HG02840 (cell line): ENCODE measurements around the gene RIMKLA.

Source experiments
- ATAC-seq: cut with Tn5 transposase; IDR thresholded peaks from one replicate; pipeline ENCODE4 v1.9.1; 2021; ENCODE audit warnings: mild to moderate bottlenecking, moderate library complexity, moderate number of reproducible peaks; ENCODE audit not compliant: unreplicated experiment, low FRiP score

RIMKLA gene

GRCh38 chr1:42424201-42424600, 43.6 kb downstream of the RIMKLA start:
- no peak for ATAC-seq

GRCh38 chr1:42427240-42427639, 46.6 kb downstream of the RIMKLA start:
- ATAC-seq = no peak

DNA sequence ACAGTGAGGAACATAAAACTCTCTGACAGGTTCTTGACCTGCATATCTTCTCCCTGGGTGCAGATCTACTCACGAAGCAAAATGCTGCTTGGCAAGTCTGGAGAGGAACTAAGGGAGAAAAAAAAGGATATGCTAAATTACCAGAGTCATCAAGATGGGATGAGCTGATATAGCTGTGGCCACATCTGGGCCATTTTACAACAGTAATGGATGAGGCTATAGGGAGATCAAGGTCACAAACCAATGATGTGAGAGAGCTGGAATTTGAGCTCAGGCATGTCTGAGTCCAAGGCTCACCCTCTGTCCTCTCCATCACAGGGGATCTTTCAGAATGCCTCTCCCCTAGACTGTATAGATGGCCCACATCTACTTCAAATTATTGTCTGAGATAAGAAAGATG, 49.0 kb downstream of the RIMKLA start:
- no peak for ATAC-seq

DNA sequence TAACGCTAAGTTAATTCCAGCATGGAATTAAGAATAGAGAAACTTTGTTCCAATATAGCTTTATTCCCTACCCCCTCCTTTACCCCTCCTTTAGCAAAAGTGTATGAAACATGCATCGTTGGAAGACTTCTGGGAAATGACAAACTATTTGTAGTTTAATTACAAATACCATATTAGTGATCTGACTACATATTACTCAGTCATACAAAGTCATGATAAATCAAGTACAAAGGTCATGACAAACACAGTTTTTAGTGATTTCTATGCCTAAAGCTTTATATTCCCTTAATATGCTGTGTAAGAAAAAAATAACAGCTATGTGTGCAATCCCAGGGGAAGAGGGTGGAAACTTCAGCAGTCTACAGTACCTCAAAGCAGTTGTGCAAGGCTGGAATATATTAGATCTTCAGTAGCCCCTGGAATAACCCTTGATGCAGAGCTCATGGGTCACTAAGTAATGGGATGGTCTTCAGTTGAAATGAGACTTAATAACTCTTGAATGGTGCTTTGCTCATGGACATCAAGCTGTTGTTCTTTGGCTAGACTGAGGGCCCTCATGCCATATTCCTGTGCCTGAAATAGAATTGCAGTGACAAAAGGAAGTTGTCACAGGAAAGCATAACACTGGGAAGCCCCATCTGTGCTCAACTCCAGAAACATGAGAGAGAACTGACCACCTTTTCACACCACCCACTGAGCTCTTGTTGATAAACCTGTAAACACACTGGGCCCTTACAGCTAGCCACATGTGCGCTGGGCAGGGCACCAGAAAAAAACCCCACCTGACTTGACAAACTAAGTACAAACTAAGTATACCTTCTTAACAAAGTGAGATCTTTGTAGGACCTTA, 49.9 kb downstream of the RIMKLA start:
- no peak for ATAC-seq

- no peak for ATAC-seq
Observed at GRCh38 chr1:42431514-42431913, 50.9 kb downstream of the RIMKLA start.

- ATAC-seq = no peak
Observed at GRCh38 chr1:42432714-42433113, 52.1 kb downstream of the RIMKLA start.

GRCh38 chr1:42433369-42433768, 52.8 kb downstream of the RIMKLA start:
- ATAC-seq = no peak

DNA sequence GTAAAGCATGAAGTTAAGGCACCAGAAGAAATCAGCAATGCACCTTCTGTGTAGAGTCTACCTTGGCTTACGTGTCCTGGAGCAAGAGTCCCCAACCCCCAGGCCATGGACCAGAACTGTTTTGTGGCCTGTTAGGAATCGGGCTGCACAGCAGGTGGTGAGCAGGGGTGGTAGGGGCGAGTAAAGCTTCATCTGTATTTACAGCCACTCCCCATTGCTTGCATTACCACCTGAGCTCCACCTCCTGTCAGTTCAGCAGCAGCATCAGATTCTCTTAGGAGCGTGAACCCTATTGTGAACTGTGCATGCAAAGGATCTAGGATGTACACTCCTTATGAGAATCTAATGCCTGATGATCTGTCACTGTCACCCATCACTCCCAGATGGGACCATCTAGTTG, 53.7 kb downstream of the RIMKLA start:
- no peak for ATAC-seq

DNA sequence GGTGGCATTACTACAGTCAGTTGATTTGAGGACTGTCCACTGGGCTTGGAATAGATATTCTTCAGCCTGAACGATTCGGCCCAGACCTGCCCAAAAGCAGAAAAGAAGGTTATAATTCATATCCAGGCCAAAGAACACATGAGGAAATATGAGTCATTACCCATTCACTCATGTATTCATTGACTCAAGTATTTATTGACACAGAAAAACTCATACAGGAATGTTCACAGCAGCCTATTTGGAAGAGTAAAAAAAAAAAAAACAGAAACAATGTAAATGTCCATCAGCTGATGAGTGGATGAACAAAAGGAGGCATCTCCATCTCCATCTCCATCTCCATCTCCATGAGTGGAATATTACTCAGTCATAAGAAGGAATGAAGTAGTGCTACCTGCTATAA, 59.3 kb downstream of the RIMKLA start:
- ATAC-seq = no peak

GRCh38 chr1:42442662-42443061, 62.1 kb downstream of the RIMKLA start:
- no peak for ATAC-seq

DNA sequence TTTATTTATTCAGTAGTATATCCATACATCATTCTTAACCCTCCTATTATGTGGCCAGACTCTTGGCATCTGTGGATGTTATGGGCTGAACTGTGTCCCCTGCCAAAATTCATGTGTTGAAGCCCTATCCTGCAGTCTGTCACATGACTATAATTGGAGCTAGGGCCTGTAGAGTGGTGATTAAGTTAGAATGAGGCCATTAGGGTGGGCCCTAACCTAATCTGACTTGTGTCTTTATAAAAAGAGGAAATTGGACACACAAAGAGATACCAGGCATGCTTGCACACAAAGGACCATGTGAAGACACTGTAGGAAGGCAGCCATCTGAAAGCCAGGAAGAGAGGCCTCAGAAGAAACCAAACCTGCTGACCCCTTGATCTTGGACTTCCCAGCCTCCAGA, 68.7 kb downstream of the RIMKLA start:
- no peak for ATAC-seq

- no peak for ATAC-seq
Observed at GRCh38 chr1:42450061-42450460, 69.5 kb downstream of the RIMKLA start.

- ATAC-seq = no peak
Observed at GRCh38 chr1:42453386-42453785, 72.8 kb downstream of the RIMKLA start.

DNA sequence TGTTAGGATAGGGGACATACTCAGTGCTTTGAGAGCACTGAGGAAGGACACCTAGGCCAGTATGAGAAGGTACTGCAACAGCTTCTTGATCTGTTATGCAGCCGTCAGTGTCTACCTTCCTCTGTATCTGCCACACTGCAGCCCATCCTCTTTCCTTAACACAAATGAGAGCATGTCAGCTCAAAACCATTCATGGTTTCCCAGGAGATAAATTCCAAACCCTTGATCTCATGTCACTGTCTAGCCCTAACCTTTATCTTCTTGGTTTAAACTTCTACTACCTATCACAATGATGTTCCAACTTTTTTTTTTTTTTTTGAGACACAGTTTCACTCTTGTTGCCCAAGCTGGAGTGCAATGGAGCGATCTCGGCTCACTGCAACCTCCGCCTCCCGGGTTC, 73.8 kb downstream of the RIMKLA start:
- ATAC-seq = no peak

DNA sequence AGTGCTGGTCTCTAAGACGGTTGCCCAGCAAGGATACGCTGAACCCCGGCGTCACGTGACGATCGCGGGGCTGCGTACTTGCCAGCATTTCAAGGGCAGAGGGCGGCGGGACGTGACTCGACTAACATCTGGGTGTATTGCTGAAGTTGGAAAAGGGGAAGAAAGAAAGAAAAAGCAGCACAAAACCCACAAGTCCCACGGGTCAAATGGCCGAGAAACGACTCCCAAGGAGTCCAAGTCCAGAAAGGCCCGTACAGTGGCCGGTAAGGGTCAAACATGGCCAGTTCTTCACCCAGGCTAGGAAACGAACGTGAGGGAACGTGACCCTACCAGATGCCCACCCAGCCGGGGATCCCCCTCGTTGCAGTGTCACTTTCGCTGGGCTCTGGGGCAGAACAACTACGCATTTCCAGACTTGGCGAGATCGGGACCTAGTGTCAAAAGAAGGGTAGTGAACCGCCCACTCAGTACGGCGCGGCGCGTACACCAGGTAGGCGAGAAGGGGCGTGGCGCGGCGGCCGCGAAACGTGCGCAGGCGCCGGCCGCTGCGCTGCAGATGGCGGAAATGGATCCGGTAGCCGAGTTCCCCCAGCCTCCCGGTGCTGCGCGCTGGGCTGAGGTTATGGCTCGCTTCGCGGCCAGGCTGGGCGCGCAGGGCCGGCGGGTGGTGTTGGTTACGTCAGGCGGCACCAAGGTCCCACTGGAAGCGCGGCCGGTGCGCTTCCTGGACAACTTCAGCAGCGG, 75.6 kb downstream of the RIMKLA start, which contains the start of the genes PPCS and ZMYND12:
Gene PPCS, plus strand, starts transcription at position 534 of the 744 bp plus-strand sequence. Its CDS starts 23 bp downstream, at position 557.
Gene ZMYND12, minus strand, starts transcription at position 13 of the 744 bp plus-strand sequence. CDS start 25 bp downstream, outside the sequence.
- peak; percentile 89 for ATAC-seq

- peak; percentile 47 for ATAC-seq
Observed at GRCh38 chr1:42456754-42457089, 76.1 kb downstream of the RIMKLA start.

DNA sequence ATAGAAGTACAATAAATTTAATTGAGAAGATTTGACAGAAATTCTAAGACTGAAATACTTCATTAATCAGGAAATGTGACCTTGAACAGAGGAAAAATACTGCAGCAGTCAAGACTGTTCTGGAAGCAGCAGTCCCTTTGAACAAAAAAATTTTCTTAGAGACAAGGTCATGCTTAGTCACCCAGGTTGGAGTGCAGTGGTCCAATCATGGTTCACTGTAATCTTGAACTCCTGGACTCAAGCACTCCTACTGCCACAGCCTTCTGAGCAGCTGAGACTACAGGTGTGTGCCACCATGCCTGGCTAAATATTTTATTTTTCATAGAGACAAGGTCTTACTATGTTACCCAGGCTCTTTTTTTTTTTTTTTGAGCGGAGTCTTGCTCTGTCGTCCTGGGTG, 80.6 kb downstream of the RIMKLA start:
- ATAC-seq = no peak

DNA sequence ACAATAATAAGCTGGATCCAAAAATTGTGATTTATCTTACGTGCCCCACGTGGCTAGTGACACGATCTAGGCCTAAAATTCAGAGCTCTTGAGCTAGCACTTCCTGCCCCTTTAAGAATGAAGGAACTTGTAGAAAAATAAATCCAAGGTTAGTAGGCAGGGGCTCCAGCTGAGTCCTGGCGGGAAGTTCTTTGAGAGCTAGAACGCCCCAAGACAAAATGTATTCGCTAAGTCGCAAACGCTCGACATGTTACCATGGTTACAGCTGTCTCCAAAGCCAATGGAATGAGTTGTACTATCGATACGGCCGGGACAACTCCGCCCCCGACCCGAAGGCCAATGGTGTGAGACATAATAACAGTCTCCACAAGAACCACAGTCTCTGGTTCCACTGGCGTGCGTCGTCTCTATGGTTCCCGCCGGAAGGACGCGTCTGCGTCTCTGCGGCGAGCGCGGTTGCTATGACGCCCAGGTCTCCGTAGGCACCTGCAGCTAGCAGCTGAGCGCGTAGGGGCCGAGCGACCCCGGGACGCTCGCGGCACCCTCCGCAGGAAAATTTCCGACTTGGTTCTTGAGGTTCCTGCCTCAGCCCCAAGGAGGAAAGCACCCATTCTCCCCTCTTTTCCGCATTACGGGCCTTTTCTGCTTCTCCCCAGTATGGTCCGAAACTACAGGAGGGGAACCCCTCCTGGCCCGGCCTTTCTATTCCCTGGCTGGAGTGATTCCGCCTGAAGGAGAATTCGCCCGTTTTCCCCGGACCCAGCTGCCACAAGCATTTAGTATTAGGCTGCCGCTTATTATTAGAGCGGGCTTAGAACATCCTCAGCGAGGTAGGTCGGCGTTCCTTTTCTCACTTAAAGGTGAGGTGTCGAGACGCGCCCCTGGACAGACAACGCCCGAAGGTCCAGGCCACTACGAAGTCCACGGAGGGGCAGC, 82.5 kb downstream of the RIMKLA start, which contains the start of gene CCDC30:
Gene CCDC30, plus strand, starts transcription at position 459 of the 936 bp plus-strand sequence. CDS start 17,266 bp downstream, outside the sequence.
- ATAC-seq = peak; percentile 97

DNA sequence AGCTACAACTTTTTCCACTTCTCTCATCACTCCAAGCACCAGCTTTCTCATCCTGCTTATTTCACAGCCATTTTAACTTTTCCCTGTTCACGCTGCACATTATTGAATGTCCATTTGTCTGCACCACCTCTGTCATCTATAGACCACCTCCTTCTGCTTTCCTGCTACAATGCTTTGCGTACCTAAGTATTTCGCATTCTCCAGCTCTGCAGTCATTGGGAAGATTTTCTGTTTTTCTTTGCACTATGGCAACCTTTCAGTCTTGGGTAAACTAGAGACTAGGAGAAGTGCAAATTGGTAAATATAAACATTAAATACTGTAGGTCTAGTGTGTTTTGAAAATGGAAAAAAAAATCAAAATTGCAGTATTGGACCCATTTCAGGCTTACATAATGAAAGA, 83.3 kb downstream of the RIMKLA start:
- ATAC-seq = no peak

- ATAC-seq = no peak
Observed at GRCh38 chr1:42466030-42466429, 85.4 kb downstream of the RIMKLA start.
